Large intestine (tissue), 3 donors: ENCODE results near the gene SEPTIN5. TPM values are rescaled to one million over a fixed set of nuclear protein-coding genes. Genes with fewer than 3 reads are reported as not detected.

Source experiments
- DNase-seq, 2 donors: peaks; one replicate each; pipeline versions ENCODE4 v3.0.0 to v3.0.0-alpha.2; 2013
- H3K27ac ChIP-seq: one replicate; pipeline ENCODE4 v1.5.1; 2013; ENCODE audit warnings: low read length
- H3K27me3 ChIP-seq: 2 replicates; pipeline ENCODE4 v1.6.1; 2013; ENCODE audit warnings: low read length; ENCODE audit not compliant: control insufficient read depth, insufficient read depth
- H3K36me3 ChIP-seq: 2 replicates; pipeline ENCODE4 v1.6.1; 2013; ENCODE audit warnings: low read length; ENCODE audit not compliant: control insufficient read depth, insufficient read depth
- H3K4me1 ChIP-seq: one replicate; pipeline ENCODE4 v1.6.1; 2013; ENCODE audit warnings: low read length; ENCODE audit not compliant: control insufficient read depth, insufficient read depth
- H3K4me3 ChIP-seq: one replicate; pipeline ENCODE4 v1.5.1; 2013; ENCODE audit warnings: low read length
- H3K9me3 ChIP-seq: one replicate; pipeline ENCODE4 v1.6.1; 2013; ENCODE audit warnings: mild to moderate bottlenecking, low read depth, low read length, moderate library complexity; ENCODE audit not compliant: control insufficient read depth
- WGBS: methylation state at CpG from one replicate; pipeline ENCODE4 v1.1.5; 2013; ENCODE audit warnings: low lambda C conversion rate; ENCODE audit not compliant: insufficient coverage; 5-methylcytosine and 5-hydroxymethylcytosine counted together
- polyA plus RNA-seq: library from polyadenylated mRNA; unstranded; fragments of 120-200 nt; gene quantifications from one replicate; pipeline ENCODE4 v1.2.1, GENCODE V29; 2013

Gene SEPTIN5
- polyA plus RNA-seq, 1 donor: 24.9 TPM

GRCh38 chr22:19706661-19707151, 7.6 kb upstream of the SEPTIN5 start:
- WGBS: no CpG with 5 or more reads among the region's 7 CpGs
- DNase-seq: no peak
- Histone ChIP-seq H3K4me3 (no peak overlapping the region), H3K4me1 (peaks cover 13% of the 10 kb centered on the region), H3K36me3 (no peaks in the 10 kb centered on the region), H3K27me3 (no peaks in the 10 kb centered on the region), H3K9me3 (no peaks in the 10 kb centered on the region), H3K27ac (no peak overlapping the region)

GRCh38 chr22:19707347-19708290, 6.7 kb upstream of the SEPTIN5 start:
- no peak for DNase-seq
- H3K4me1 ChIP-seq: peaks cover 13% of the 10 kb centered on the region
- no peaks in the 10 kb centered on the region for H3K27me3 ChIP-seq
- no peaks in the 10 kb centered on the region for H3K9me3 ChIP-seq
- no CpG with 5 or more reads among the region's 24 CpGs for WGBS
- no peak overlapping the region for H3K27ac ChIP-seq
- H3K36me3 ChIP-seq: no peaks in the 10 kb centered on the region
- no peak overlapping the region for H3K4me3 ChIP-seq

- no peak overlapping the region for H3K27ac ChIP-seq
- no peak overlapping the region for H3K4me3 ChIP-seq
- peaks cover 13% of the 10 kb centered on the region for H3K4me1 ChIP-seq
- WGBS: no CpG with 5 or more reads among the region's 20 CpGs
- peaks cover 6% of the 10 kb centered on the region for H3K27me3 ChIP-seq
- H3K9me3 ChIP-seq: no peaks in the 10 kb centered on the region
- DNase-seq: no peak
- no peaks in the 10 kb centered on the region for H3K36me3 ChIP-seq
Observed at GRCh38 chr22:19708321-19709011, 5.8 kb upstream of the SEPTIN5 start.

- H3K27ac ChIP-seq: no peak overlapping the region
- H3K4me3 ChIP-seq: no peak overlapping the region
- H3K9me3 ChIP-seq: no peaks in the 10 kb centered on the region
- no CpG with 5 or more reads among the region's 19 CpGs for WGBS
- H3K4me1 ChIP-seq: peaks cover 10% of the 10 kb centered on the region
- no peaks in the 10 kb centered on the region for H3K36me3 ChIP-seq
- no peak for DNase-seq
- peaks cover 12% of the 10 kb centered on the region for H3K27me3 ChIP-seq
Observed at GRCh38 chr22:19709063-19709769, 5.1 kb upstream of the SEPTIN5 start.

GRCh38 chr22:19710020-19710768, 4.1 kb upstream of the SEPTIN5 start:
- DNase-seq: no peak
- H3K4me1 ChIP-seq: peaks cover 3% of the 10 kb centered on the region
- no peaks in the 10 kb centered on the region for H3K9me3 ChIP-seq
- H3K27me3 ChIP-seq: peaks cover 18% of the 10 kb centered on the region
- no CpG with 5 or more reads among the region's 19 CpGs for WGBS
- no peak overlapping the region for H3K4me3 ChIP-seq
- H3K36me3 ChIP-seq: no peaks in the 10 kb centered on the region
- no peak overlapping the region for H3K27ac ChIP-seq

- no peak overlapping the region for H3K27ac ChIP-seq
- no CpG with 5 or more reads among the region's 6 CpGs for WGBS
- H3K4me1 ChIP-seq: peaks cover 3% of the 10 kb centered on the region
- no peaks in the 10 kb centered on the region for H3K9me3 ChIP-seq
- DNase-seq: no peak
- no peak overlapping the region for H3K4me3 ChIP-seq
- no peaks in the 10 kb centered on the region for H3K36me3 ChIP-seq
- peaks cover 19% of the 10 kb centered on the region for H3K27me3 ChIP-seq
Observed at GRCh38 chr22:19710769-19711106, 3.6 kb upstream of the SEPTIN5 start.

GRCh38 chr22:19713245-19713644, 1.1 kb upstream of the SEPTIN5 start:
- H3K36me3 ChIP-seq: no peaks in the 10 kb centered on the region
- peaks cover 27% of the 10 kb centered on the region for H3K27me3 ChIP-seq
- H3K4me3 ChIP-seq: no peak overlapping the region
- H3K4me1 ChIP-seq: peaks cover 9% of the 10 kb centered on the region
- no peak overlapping the region for H3K27ac ChIP-seq
- H3K9me3 ChIP-seq: no peaks in the 10 kb centered on the region
- WGBS: no CpG with 5 or more reads among the region's 13 CpGs
- DNase-seq: no peak

GRCh38 chr22:19713650-19714311, 522 bp upstream of the SEPTIN5 start:
- Histone ChIP-seq H3K36me3 (no peaks in the 10 kb centered on the region), H3K4me3 (peak overlapping the region; percentile 30), H3K27me3 (peaks cover 31% of the 10 kb centered on the region), H3K4me1 (peaks cover 9% of the 10 kb centered on the region), H3K27ac (no peak overlapping the region), H3K9me3 (no peaks in the 10 kb centered on the region)
- WGBS: no CpG with 5 or more reads among the region's 38 CpGs
- DNase-seq: peak in 1 of 2 donors; percentile 26

GRCh38 chr22:19715188-19715930, 1.1 kb downstream of the SEPTIN5 start:
- Histone ChIP-seq H3K4me3 (peak overlapping the region; percentile 35), H3K4me1 (peaks cover 9% of the 10 kb centered on the region), H3K27me3 (peaks cover 46% of the 10 kb centered on the region), H3K36me3 (no peaks in the 10 kb centered on the region), H3K27ac (no peak overlapping the region), H3K9me3 (no peaks in the 10 kb centered on the region)
- DNase-seq: no peak
- no CpG with 5 or more reads among the region's 4 CpGs for WGBS
